ENCODE data around the gene RPL3.

RPL3 gene

DNA sequence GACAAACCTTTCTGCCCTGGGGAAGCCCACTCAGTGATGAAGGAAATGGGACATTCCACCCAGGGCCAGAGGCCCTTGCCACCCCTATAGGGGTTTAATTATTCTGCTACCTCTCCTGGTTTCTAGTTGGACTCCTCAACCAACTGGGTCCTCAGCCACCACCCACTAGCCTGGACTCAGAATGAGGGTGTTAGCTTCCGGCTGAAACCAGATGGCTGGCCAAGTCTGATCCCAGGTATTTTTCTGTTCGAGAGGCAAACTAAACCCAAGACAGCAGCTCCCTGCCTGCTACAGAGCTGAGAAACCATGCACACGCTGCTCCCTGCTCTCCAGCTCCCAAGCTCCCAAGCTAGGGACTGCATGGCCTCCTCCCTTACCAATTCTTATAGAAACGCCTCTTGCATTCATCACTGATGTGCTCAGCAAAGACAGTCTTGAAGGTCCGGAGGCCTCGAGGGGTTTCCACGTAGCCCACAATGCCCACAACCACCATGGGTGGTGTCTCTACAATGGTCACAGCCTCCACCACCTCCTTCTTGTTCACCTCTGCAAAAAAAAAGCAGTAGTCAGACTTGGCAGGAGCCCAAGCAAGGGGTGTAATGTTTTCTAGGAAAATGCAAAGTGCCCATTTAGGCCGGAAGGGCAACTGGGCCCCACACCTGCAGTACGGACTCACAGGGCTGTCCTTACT, 2.2 kb downstream of the RPL3 start:
- no peak for DNase-seq (ENCODE audit: low read depth in 2 of 2)

GRCh38 chr22:39316440-39317083, 2.9 kb downstream of the RPL3 start:
- DNase-seq (ENCODE audit: low read depth in 2 of 2) = peak; percentile 59 to 66

- DNase-seq (ENCODE audit: low read depth in 2 of 2) = no peak
Observed at GRCh38 chr22:39315389-39315788, 4.0 kb downstream of the RPL3 start.

- DNase-seq (ENCODE audit: low read depth in 2 of 2) = no peak
Observed at GRCh38 chr22:39314251-39314971, 5.0 kb downstream of the RPL3 start.

GRCh38 chr22:39313258-39314001, 6.0 kb downstream of the RPL3 start:
- DNase-seq (ENCODE audit: low read depth in 2 of 2) = no peak

- no peak for DNase-seq (ENCODE audit: low read depth in 2 of 2)
Observed at GRCh38 chr22:39312410-39312809, 7.0 kb downstream of the RPL3 start.

GRCh38 chr22:39311592-39312400, 7.6 kb downstream of the RPL3 start:
- no peak for DNase-seq (ENCODE audit: low read depth in 2 of 2)

DNA sequence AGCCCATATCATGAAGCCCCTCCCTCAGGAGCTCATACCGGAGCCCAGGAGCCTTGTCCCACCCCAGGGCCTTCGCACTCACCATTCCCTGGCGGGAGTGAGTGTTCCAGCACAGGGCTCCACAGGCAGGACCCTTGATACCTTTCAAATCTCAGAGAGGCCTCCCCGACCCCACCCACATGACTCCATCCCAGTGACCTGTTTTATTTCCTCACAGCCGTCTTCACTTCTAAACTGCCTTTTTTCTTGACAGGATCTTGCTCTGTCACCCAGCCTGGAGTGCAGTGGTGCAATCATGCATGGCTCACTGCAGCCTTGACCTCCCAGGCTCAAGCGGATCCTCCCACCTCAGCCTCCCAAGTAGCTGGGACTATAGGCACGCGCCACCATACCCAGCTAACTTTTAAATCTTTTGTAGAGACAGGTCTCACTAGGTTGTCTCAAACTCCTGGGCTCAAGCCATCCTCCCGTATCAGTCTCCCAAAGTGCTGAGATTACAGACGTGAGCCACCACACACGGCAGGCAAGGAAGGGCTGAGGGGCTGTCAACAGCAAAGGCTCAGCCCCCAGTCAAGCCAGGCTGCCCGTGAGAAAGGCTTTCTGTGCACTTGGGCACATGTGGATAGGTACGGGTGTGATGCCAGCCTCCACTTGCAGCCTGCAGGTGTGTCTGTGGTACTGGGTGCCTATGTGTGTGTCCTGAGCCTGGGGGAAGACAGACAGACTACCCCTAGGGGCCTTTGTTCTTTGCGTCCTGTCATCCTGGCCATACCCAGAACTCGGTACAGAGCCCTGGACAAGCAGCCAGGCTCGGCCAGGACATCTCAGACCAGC, 9.3 kb downstream of the RPL3 start:
- DNase-seq (ENCODE audit: low read depth in 2 of 2) = no peak

DNA sequence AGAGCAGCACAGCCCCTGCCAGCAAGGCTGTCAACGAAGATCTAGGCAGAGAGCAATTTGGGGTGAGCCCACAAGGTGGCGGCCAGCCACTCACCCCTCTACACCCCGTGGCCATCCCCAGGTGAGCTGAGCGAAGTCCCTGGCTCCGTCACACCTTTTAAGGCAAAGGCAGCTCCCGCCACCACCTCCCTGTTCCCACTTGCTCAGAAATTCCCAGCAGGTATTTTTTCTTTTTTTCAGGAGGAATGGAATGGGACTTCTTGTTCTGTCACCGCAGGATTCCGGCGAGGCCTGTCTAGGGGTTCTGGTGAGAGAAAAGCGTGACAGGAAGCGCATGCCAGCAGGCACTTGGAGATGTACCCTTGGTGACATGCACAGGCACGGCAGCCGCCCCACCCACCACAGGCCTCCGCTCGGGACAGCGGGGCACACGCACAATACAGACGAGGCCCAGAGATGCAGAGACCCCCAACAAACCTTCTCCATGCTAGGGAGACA, 10.0 kb downstream of the RPL3 start:
- no peak for DNase-seq (ENCODE audit: low read depth in 2 of 2)

- no peak for DNase-seq (ENCODE audit: low read depth in 2 of 2)
Observed at GRCh38 chr22:39308614-39309363, 10.6 kb downstream of the RPL3 start.

DNA sequence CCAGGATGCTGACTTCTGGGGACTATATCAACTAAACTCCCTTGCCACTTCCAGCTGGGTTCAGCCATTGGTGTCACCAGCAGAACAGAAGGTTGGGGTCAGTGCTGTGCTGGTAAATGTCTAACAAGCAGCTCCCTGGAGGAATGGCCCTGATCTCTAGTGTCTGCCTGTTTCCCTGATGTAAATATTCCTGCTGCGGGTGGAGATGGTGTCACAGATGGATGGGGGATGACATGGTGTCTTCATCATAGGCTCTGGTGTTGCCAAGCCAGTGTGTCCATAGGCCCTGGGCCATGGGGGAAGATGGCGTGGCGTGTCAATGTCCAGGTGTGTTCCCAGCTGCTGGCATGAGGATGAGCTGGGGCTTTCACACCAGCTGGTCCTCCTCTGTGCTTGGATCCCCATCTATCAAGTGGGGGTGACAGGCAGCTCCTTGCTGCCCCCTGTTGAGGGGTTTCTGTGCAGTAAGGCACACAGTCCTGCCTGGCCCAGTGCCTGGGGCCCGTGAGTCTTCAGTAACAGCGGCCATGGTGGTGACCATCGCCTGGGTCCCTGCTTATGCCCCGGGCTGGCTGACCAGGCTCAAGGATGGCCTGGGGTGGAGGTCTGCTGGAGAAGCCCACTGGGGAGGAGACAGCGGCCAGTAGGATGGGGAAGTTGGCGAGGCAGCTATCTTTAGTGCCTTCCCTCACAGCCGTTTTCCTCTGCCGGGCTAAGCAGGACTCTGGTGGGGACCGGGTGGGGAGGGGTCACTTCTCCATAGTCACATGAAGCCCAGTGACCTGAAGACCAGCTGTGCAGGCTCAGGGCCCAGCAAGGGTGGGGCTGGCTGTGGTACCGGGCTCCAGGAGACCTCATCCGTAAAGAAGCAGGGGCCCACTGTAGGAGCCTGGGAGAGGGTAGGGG, 12.7 kb downstream of the RPL3 start:
- peak in 1 of 2 donors; percentile 43 for DNase-seq (ENCODE audit: low read depth in 2 of 2)

DNA sequence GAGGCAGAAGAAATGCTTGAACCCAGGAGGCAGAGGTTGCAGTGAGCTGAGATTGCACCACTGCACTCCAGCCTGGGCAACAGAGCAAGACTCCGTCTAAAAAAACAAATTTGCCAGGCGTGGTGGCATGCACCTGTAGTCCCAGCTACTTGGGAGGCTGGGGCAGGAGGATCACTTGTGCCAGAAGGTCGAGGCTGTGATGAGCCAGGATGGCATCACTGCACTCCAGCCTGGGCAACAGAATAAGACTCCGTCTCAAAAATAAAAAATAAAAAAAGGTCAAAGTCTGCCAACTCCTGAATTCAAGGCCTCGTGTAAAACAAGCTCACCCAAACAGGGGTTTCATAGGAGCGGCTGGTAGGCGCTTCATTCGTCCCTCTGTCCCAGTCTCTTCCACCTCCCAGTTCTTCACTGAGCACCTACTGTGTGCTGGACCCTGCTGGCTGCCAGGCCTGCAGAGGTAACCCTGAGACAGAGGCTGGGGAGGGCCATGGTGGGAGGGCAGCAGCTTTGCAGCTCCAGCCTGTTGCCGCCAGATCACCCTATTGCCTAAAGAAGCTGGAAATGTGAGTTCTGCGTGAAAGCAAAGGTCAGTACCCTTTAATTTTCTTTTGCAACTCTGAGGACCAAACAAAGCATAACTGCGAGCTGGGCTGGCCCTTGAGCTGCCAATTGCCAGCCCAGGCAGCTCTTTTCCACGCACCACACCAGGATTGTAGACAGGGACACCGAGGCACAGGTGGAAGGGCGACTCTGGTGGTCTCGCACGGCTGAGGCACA, 15.3 kb downstream of the RPL3 start:
- DNase-seq (ENCODE audit: low read depth in 2 of 2) = no peak

DNA sequence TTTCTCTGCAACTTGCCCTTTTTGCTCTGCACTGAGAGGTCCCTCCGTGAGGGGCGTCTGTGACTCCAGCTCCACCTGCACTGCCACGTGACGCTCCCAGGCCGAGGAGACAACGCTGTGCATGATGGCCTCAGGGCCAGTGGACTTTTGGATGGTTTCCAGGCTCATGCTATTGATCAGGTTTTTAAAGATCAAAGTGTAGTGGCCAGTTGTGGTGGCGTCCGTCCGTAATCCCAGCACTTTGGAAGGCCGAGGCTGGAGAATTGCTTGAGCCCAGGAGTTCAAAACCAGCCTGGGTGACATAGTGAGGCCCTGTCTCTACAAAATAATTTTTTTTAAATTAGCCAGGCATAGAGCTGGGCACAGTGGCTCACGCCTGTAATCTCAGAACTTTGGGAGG, 16.1 kb downstream of the RPL3 start:
- no peak for DNase-seq (ENCODE audit: low read depth in 2 of 2)

- DNase-seq (ENCODE audit: low read depth in 2 of 2) = no peak
Observed at GRCh38 chr22:39302431-39302960, 16.9 kb downstream of the RPL3 start.

DNA sequence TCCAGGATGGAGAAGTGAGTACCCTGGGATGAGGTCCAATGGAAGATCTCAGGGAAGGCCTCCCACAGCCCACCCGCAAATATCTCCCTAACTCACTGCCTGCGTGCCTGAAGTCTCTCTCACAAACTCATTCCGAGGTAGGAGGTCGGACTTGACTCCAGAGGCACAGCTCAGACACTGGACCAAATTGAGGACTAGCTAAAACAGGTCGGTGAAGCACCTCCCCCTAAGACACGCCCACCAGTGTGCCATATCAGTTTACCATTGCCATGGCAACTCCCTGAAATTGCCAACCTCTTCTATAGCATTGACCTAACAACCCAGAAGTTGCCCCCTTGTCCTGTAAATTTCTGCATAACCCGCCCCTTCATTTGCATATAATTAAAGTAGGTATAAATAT, 17.5 kb downstream of the RPL3 start:
- DNase-seq (ENCODE audit: low read depth in 2 of 2) = no peak

- no peak for DNase-seq (ENCODE audit: low read depth in 2 of 2)
Observed at GRCh38 chr22:39301108-39301507, 18.3 kb downstream of the RPL3 start.

DNA sequence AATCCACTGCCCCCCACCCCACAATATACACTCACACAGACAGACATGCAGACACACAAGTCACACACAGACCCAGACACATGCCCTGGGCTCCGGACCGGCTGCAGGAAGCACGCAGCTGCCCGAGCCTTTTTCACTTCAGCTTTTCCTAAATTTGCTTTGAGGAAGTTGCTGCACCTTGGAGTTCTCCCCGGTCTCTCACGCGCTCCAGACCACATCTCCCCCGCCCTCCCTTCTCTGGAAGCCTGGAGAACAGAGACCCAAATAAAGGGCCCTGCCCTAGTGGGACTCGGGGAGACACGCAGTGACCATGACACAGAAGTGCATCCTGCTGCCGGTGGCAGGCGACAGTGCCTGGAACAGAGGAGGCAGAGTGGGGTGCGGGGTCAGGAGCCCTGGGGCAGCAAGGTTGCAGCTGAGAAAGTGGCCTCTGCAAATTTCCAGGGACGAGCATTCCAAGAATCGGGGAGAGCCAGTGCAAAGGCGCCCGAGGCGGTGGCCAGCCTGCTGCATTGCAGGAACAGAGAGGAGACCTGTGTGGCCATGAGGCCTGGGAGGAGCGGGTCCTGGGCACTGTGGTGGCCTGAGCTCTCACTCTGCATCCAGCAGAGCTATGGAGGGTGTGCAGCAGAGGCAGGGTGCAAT, 19.1 kb downstream of the RPL3 start:
- no peak for DNase-seq (ENCODE audit: low read depth in 2 of 2)
